ENCODE results near the gene PCDHGB4.
"Not testable (repeated sequence)": the region's sequence is repeated elsewhere in the genome, so short reads cannot be mapped to it uniquely, and the experiment has no call there.

DNA sequence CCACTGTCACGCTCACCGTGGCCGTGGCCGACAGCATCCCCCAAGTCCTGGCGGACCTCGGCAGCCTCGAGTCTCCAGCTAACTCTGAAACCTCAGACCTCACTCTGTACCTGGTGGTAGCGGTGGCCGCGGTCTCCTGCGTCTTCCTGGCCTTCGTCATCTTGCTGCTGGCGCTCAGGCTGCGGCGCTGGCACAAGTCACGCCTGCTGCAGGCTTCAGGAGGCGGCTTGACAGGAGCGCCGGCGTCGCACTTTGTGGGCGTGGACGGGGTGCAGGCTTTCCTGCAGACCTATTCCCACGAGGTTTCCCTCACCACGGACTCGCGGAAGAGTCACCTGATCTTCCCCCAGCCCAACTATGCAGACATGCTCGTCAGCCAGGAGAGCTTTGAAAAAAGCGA lies 45.2 kb downstream of the PCDHGB4 start:
- TF ChIP-seq, protein P1, sequence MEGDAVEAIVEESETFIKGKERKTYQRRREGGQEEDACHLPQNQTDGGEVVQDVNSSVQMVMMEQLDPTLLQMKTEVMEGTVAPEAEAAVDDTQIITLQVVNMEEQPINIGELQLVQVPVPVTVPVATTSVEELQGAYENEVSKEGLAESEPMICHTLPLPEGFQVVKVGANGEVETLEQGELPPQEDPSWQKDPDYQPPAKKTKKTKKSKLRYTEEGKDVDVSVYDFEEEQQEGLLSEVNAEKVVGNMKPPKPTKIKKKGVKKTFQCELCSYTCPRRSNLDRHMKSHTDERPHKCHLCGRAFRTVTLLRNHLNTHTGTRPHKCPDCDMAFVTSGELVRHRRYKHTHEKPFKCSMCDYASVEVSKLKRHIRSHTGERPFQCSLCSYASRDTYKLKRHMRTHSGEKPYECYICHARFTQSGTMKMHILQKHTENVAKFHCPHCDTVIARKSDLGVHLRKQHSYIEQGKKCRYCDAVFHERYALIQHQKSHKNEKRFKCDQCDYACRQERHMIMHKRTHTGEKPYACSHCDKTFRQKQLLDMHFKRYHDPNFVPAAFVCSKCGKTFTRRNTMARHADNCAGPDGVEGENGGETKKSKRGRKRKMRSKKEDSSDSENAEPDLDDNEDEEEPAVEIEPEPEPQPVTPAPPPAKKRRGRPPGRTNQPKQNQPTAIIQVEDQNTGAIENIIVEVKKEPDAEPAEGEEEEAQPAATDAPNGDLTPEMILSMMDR (IDR thresholded peaks at IDR 0.05 in 8 of 11, conservative IDR thresholded peaks at IDR 0.05 in 3 of 11): not testable (repeated sequence)
- TF ChIP-seq POLR2A, POLR2AphosphoS5 (IDR thresholded peaks at IDR 0.05): not testable (repeated sequence)
